GM18499 (cell line): ENCODE results near the gene MYH11.
"Not testable (repeated sequence)": the region's sequence is repeated elsewhere in the genome, so short reads cannot be mapped to it uniquely, and the experiment has no call there.

Source experiments
- ATAC-seq: cut with Tn5 transposase; IDR thresholded peaks from one replicate; pipeline ENCODE4 v1.9.1; 2021; ENCODE audit warnings: moderate number of reproducible peaks; ENCODE audit not compliant: insufficient read depth, unreplicated experiment

Gene MYH11

DNA sequence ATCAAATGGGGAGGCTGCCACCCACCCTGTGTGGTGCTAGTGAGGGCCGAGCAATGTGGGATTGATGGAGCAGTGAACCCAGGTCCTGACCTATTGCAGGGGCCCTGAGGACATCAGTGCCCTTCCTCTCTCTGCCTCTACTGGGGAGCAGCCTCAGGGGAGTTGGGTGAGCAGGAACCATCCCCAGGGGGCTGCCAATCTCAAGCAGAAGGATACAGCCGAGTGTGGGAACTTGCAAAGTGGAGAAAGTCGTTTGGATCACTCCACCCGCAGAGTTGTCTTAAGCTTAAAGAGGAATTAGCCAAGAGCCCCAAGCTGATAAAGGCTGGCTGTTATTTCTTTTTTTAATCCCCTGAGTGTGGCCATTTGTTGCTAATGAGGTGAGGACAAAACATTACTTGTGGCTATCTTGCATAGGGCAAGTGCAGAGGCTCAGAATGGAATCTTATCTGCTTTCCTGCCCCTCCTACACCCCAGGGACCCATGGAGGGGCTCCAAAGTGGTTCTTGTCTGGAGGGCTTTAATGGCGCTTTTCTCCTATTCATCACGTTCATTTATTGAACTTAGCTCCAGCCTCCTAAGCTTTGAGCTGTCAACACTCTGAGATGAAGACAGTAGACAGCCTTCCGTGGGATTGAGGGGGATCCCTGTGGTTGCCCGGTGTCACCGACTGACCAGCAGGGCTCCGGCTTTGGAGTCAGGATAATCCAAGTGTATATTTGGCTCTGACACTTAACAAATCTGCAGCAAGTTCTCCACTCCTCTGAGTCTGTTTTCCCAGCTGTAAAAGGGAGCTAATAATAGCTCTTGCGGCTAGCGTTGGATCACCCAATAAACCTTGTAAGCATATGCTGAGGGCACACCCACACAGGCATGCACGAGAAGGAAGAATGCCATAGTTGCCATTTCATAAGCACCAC, 45.1 kb downstream of the MYH11 start:
- no peak for ATAC-seq

DNA sequence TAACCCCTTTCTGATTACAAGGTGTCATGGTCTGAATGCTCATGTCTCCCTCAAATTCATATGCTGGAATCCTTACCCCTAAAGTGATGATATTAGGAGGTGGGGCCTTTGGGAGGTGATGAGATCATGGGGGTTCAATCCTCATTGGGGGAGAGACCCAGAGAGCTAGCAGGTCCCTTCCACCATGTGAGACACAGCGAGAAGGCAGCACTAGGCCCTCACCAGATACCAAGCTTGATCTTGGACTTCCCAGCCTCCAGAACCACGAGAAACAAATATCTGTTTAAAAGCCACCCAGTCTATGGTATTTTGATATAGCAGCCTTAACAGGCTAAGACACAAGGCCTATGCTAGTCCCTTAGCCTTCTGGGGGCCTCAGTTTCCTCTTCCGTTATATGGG, 45.9 kb downstream of the MYH11 start:
- no peak for ATAC-seq

DNA sequence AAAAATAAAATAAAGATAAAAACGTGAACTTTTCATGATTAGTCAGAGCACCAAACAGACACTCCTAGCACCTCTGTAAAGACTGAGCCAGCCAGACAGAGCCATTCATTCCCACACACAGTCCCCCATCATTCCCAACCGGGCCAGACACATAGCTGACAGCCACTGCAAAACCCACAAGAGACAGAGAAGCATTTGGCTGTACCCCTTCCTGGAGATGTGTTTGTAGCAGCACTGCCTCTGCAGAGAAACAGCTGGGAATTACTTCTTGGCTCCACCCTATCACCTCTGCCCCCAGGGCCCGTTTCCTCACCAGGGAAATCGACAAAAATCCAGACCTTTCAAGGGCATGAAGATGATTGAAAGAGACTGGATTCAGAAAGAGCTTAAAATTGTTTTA, 46.4 kb downstream of the MYH11 start:
- ATAC-seq = no peak

DNA sequence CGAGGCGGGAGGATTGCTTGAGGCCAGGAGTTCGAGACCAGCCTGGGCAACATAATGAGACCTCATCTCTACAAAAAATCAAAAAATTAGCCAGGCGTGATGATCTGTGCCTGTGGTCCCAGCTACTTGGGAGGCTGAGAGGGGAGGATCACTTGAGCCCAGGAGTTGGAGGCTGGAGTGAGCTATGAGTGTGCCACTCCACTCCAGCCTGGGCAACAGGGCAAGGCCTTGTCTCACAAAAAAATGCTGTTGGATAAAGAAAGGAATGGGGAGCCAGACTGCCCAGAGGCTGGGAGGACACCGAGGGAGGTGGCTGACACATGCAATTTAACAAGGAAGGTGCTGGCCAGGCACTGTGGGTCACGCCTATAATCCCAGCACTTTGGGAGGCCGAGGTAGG, 47.5 kb downstream of the MYH11 start:
- ATAC-seq = not testable (repeated sequence)

DNA sequence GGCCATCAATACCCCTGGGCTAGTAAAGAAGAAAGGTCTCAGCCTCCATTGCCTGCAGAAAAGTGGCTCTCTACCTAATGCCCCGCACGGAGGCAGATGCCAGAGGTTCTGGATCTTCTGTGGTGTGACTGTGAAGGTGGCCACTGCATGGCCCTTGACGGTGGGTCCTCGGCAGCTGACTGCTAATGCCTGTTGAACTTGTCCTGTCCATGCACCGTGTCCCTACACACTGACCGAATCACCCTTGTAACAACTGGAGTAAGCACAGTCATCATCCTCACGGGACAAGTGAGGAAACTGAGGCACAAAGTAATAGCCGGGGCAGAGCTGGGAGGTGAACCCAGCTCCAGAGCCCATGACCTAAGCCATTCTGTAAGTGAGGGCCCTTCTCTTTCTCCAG, 48.8 kb downstream of the MYH11 start:
- ATAC-seq = no peak

DNA sequence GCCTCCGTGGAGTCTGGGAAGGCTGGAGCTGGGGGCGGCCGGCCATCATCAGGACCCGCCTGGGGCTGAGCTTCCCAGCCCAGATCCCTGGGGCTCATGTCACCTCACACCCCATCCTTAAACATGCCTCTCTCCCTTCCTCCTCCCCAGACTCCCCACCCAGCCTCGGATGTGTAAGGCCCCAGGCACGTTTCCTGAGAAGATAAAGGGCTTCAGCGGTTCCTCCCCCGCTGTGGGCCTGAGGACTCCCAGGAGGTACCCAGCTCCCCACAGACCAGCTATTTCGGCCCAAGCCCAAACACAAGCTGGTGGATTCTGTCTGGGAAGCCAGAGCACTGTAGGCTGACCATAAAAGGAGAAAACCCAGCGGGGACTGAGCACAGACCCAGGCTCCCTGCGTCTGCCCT, 49.2 kb downstream of the MYH11 start:
- no peak for ATAC-seq

DNA sequence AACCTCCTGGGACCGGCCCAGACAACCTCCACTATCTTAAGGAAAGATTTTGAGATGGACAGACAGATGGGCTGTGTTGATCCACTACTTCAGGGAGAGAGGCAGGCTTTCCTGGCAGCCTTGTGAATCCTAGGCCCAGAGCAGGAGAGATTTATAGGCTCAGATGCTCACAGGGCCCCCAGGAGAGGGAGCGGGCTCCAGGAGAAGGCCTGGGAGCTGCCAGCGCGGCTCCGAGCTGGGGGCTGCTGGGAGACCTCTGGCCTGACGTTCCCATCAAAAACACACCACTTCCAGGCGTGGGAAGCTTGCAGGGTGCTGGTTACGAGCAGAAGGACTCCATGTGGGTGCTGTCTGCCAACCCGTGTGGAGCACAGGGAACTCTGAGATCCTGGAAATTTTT, 53.2 kb downstream of the MYH11 start:
- no peak for ATAC-seq

DNA sequence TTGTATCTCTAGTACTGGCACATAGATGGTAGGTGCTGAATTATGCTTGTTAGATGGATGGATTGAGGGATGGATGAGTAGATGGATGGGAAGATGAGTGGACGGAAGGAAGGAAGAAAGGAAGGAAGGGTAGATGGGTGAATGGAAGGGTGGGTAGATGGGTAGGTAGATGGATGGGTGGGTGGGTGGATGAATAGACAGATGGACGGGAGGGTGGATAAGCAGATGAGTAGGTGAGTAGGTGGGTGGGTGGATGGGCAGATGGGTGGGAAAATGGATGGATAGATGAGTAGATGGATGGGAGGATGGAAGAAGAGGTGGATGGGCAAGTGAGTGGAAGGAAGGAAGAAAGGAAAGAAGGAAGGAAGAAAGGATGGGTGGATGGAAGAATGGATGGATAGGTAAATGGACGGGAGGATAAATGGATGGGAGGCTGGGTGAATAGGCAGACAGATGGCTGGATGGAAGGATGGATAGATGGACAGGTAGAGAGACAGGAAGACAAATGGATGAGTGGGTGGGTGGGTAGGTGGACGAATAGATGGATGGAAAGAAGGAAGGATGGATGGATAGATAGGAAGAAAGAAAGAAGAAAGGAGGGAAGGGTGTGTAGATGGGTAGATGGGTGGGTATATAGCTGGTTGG, 56.9 kb downstream of the MYH11 start:
- no peak for ATAC-seq

DNA sequence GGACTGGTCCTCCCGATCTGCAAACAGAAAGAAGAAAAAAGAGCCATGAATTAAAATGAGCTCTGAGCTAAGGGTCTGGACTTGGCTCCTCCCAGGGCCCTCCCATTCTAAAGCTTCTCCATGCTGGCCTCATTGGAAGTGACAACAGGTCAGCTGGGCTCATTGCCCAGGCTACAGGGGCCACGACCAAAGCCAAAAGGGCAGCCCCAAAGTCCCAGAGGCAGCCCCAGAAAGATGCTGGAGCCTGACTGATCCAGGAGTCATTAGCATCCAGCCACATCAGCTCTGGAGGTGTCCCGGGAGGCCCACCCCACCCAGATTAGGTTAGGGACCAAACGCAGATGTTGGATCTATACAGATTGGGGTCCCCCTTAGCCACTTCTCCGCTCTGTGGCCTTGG, 58.2 kb downstream of the MYH11 start:
- ATAC-seq = no peak

DNA sequence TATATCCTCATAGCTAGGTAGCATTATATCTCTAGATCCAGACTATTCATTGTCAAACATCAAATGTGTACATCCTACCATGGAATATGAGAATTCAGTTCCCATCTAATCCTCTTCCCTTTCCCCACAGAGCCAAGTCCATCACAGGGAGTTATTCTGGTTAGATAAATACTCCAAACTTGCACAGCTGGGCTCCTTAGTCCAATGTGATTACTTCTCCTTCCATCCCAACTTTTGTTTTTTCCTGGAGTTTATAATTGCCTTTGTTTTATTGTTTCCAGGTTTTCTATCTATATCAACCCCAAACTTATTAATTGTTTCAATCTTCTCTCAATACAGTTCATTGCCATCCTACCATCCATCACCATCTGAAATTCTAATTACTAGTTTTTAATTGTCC, 59.9 kb downstream of the MYH11 start:
- ATAC-seq = no peak

DNA sequence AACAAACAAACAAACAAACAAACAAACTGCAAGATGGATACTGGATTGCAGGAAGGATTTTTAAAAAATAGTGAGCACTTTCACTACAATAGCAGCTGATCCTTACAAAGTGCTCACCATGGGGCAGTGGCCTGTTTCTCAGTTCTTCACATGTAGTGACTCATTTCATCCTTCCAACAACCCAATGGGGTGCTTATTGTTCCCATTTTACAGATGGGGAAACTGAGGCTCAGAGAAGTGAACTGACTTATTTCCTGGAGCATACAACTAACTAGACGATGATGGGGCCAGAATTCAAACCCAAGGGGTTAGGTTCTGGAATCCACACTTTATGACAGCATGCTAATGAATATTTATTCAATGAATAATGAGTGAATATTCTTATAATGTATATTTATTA, 61.2 kb downstream of the MYH11 start:
- ATAC-seq = no peak

DNA sequence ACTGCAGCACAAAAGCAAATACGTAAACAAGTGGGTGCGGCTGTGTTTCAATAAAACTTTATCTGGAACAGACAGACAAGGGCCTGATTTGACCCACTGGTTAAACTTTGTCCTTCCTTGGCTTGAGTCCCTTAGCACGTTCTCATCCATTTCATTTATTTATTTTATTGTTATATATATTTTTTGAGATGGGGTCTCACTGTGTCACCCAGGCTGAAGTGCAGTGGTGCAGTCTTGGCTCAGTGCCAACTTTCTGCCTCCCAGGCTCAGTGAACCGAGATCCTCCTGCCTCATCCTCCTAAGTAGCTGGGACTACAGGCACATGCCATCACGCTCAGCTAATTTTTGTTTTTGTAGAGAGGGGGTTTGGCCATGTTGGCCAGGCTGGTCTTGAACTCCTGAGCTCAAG, 64.3 kb downstream of the MYH11 start:
- ATAC-seq = no peak

DNA sequence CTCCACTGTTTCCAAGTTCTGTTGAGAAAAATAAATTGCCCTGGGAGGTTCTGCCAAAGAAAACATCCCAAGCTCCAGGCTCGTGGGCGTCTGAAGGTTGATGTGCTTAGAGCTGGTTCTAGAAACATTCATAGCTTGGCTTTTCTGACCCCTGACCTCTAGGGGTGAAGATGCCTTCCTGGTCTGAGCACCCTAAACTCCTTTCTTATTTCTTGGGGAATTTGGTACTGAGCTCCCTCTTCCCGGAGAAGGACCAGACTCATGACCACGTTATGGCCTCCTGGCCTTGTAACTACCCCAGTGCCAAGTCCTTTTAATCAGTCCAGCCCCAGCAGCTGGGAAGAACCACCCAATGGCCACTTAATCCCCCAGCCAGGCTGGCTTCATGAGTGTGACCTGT, 66.4 kb downstream of the MYH11 start:
- no peak for ATAC-seq

DNA sequence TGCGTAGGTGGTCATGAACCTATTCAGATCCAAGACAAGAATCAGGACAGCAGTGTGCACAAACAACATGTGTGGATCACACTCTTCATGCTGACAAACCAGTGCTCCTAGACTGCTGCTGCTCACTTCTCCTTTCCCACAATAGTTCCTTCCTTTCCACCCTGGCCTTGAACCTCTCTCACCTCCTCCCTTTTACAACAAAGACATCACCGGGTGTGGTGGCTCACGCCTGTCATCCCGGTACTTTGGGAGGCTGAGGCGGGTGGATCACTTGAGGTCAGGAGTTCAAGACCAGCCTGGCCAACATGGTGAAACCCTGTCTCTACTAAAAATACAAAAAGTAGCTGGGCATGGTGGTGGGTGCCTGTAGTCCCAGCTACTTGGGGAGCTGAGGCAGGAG, 67.0 kb downstream of the MYH11 start:
- ATAC-seq = not testable (repeated sequence)

DNA sequence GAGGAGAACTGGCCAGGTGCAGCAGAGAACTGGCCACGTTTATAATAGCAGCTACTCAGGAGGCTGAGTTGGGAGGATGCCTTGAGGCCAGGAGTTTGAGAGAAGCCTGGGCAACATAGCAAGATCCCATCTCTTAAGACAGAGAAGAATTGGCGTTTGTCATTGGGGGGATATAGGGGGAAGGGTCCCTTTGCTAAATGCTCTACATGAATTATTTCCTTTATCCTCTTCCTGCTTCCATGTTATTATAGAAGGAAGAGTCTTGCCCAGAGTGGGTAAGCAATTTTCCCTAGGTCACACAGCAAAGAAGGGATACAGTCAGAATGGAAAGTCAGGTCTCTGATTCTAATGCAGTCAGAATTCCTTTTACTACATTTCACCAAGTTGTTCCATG, 68.0 kb downstream of the MYH11 start:
- ATAC-seq = no peak

DNA sequence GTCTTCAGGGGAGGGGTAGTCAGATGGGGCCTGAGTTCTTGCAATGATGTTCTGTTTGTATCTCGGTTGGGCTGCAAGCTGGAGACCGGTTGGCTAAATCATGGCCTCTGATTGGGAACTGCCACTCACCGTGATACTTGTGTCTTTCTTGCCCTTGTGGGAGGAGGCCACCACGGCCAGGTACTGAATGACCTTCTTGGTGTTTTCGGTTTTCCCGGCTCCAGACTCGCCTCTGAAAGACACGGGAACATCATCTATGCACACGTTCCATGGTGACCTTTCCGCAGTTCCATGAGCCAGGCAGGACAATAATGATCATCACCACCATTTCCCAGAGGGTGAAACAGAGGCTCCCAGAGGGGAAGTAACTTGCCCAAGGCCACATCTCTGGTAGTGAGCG, 70.3 kb downstream of the MYH11 start:
- no peak for ATAC-seq

DNA sequence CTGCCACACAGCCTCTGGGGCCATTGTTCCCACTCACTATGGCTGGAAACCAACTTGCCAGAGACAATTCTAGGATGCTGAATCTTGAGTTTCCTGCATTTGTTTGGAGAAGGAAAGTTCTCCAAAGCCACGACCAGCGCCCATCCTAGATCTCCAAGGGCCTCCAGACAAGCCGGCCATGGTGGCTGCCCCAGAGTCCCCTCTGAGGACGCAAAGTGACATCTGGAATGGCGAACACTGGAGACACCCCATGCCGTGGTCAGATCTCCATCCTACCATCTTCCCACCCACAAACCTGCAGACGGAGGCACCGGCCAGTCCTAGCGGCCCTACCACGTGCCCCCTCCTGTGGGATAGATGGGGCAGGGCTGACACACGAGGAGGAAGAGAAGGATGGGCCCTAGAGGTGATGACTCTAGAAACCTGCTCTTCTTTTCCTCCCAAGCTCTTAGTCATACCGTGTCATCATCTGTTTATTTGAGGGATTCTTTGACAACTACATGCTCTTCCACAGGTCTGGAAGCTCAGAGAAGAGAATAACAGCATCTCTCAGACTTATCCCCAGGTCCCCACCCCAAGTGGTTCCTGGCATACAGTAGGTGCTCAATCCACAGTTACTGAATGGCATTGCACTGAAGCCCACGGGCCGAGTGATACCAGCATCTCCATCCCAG, 71.3 kb downstream of the MYH11 start:
- ATAC-seq = no peak

DNA sequence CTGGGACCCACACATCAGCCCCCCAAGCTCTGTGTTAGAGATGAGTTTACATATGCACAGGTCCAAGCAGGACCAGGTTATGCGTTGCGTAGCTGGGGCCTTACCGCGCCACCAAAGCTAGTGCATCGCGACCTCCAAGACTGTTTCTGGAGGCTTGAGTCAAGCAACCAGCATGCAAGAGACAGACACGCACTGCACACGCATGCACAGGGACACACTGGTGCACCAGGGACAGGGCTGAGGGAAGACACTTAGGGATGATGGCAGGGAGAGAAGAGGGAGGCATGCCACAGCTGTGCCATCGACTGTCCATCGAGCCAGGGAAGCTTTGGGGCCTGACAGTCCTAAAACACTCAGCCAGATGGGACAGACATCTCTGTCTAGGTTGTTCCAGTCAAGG, 72.8 kb downstream of the MYH11 start:
- ATAC-seq = no peak

DNA sequence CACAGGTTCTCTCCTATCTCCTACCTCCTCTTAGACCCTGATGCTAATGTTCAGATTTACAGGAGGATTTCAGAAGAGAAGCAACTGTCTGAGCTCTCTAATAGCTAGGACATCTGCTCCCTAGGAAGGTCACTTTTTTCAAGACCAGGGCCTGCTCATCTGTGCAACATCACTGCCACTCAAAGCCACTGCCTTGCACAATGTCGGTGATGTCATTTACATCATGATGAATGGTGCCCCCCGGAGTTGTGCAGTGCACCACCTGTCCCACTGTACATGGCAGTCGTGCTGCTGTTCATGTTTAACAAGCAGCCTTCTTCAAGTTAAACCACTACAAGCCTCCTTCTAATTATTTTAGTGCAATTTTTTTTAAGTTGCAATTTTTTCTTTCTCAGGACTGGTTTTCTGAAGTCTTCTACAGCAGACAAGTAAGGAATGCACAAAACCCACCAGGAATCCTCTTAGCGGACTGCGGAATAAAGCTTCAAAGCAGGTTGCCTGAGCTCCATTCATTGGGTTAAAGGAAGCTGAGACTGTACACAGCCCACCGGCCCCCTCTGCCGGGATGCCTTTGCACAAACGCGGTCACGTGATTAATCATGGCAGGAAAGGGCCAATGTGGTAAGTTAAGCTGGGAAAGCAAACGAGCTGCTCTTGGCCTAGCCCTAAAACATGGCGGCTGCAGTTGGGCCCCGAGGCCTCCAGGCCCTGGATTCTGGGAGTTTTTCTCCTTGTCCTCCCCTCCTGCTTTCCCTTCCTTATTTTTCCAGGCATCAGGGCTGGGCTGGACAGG, 74.1 kb downstream of the MYH11 start:
- no peak for ATAC-seq

DNA sequence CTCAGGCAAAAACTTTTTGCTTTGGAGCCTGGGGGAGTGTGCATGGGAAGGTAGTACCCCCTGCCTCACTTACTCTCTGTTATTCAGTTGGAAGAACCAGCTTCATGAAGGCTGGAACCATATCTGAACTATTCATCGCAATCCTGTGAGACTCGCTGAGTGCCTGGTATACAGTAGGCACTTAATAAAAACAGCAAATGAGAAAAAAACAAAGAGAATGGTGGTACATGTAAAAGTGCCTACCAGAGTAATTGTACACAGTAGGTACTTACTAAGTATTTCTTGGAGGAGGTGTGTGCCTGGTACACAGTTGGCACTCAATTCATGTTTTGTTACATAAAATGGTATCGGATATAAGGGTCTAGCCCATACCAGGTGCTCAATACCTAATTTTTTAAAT, 75.2 kb downstream of the MYH11 start:
- no peak for ATAC-seq

DNA sequence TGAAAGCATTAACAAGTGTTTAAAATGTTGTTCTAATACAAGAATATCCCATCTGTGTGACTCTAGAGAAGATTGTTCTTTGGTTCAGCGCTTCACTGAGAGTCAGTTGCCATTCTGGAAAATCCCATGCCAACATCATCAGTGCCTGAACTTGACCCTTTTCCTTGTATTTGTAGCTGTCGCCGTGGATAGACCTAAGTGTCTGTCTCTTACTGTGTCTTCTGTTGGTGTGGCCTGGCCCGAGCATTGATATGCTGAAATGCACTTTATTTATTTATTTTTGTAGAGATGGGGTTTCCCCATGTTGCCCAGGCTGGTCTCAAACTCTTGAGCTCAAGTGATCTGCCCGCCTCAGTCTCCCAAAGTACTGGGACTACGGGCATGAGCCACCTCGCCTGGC, 76.0 kb downstream of the MYH11 start:
- no peak for ATAC-seq
